Aorta (tissue), 5 donors: Measurements from ENCODE around the gene GON7. TPM values are rescaled to one million over a fixed set of nuclear protein-coding genes. Genes with fewer than 3 reads are reported as not detected.
"Not testable (repeated sequence)": the region's sequence is repeated elsewhere in the genome, so short reads cannot be mapped to it uniquely, and the experiment has no call there.

ENCODE experiments used
- ATAC-seq: fragments of 200-7000 bp; cut with Tn5 transposase; one replicate; pipeline ENCODE4 v1.9.1; 2022; ENCODE audit warnings: moderate library complexity; ENCODE audit not compliant: low FRiP score
- DNase-seq, 2 donors: peaks; one replicate each; pipeline ENCODE4 v3.0.0-alpha.2; 2020
- H3K27ac ChIP-seq, 2 donors: one replicate each; pipeline ENCODE4 v1.5.1; 2013; ENCODE audit warnings: low read length in 2 of 2, mild to moderate bottlenecking in 2 of 2, moderate library complexity in 2 of 2, control low read depth in 1 of 2, inconsistent platforms in 1 of 2, low read depth in 1 of 2
- H3K27me3 ChIP-seq, 2 donors: one replicate each; pipeline ENCODE4 v1.6.1; 2013; ENCODE audit warnings: control low read depth in 1 of 2, low read length in 1 of 2, mild to moderate bottlenecking in 1 of 2, moderate library complexity in 1 of 2; ENCODE audit not compliant: insufficient read depth in 2 of 2, control insufficient read depth in 1 of 2
- H3K36me3 ChIP-seq, 2 donors: one replicate each; pipeline ENCODE4 v1.6.1; 2013; ENCODE audit warnings: control low read depth in 1 of 2, low read length in 1 of 2, mild to moderate bottlenecking in 1 of 2; ENCODE audit not compliant: insufficient read depth in 2 of 2, control insufficient read depth in 1 of 2
- H3K4me1 ChIP-seq, 2 donors: one replicate each; pipeline ENCODE4 v1.6.1; 2013; ENCODE audit warnings: low read length in 2 of 2, control low read depth in 1 of 2, mild to moderate bottlenecking in 1 of 2, moderate library complexity in 1 of 2; ENCODE audit not compliant: insufficient read depth in 2 of 2, control insufficient read depth in 1 of 2
- H3K4me3 ChIP-seq, 2 donors: one replicate each; pipeline ENCODE4 v1.5.1; 2013; ENCODE audit warnings: low read length in 2 of 2, control low read depth in 1 of 2, mild to moderate bottlenecking in 1 of 2
- H3K9me3 ChIP-seq: one replicate; pipeline ENCODE4 v1.6.1; 2013; ENCODE audit warnings: mild to moderate bottlenecking, low read length; ENCODE audit not compliant: control insufficient read depth
- WGBS, 2 donors: extraction: QIAGEN DNeasy Blood & Tissue Kit; methylation state at CpG; one replicate each; pipeline ENCODE4 v1.1.7; 2013; 5-methylcytosine and 5-hydroxymethylcytosine counted together
- intact Hi-C, 2 donors: fragments of 100-400 bp; cut with DNase I; formaldehyde crosslinking; loops; one replicate each; pipeline versions ENCODE4 v1.14.2 to v1.15.0; 2022
- long read RNA-seq, 2 donors: library from polyadenylated mRNA; unstranded; transcript quantifications; one replicate each; pipeline ENCODE4 v2.0.0, GENCODE V29; 2020 to 2021
- polyA plus RNA-seq, 2 donors: library from polyadenylated mRNA; stranded (reverse); fragments of 200-250 nt; gene quantifications; one replicate each; pipeline ENCODE4 v1.2.3, GENCODE V29; 2013
- total RNA-seq, 2 donors: library from RNA; stranded (reverse); fragmentation: NEBNext Ultra II Directional; extraction: Animal tissue kit (Norgen Biotek cat#: 25700); gene quantifications; one replicate each; pipeline ENCODE4 v1.2.1, GENCODE V29; 2021
- donor health status: healthy with polysubstance abuse.
- donor health status: Bipolar disorder and iron deficiency.
- donor health status: DM: no; HTN: no; CAD: no.
- donor health status: DM: no; HTN: no; CAD: no.
- donor health status: DM: yes; HTN: yes; CAD: no.

Gene GON7
- 1 to 10 TPM; 4.9 to 7.4 TPM for total RNA-seq
- 10 to 100 TPM; 12.5 to 17.3 TPM for polyA plus RNA-seq
- long read RNA-seq, donor 1, transcript GON7-201 (2 exons, 1,154 nt), result major isoform, 10 of 10 reads
- long read RNA-seq, donor 1, partial matches to known transcripts, result 0 of 10 reads
- long read RNA-seq, donor 1, other reads (novel, unspliced or antisense), result 0 of 10 reads
- long read RNA-seq, donor 2, partial matches to known transcripts, result 1 of 3 reads
- long read RNA-seq, donor 2, other reads (novel, unspliced or antisense), result 0 of 3 reads

DNA sequence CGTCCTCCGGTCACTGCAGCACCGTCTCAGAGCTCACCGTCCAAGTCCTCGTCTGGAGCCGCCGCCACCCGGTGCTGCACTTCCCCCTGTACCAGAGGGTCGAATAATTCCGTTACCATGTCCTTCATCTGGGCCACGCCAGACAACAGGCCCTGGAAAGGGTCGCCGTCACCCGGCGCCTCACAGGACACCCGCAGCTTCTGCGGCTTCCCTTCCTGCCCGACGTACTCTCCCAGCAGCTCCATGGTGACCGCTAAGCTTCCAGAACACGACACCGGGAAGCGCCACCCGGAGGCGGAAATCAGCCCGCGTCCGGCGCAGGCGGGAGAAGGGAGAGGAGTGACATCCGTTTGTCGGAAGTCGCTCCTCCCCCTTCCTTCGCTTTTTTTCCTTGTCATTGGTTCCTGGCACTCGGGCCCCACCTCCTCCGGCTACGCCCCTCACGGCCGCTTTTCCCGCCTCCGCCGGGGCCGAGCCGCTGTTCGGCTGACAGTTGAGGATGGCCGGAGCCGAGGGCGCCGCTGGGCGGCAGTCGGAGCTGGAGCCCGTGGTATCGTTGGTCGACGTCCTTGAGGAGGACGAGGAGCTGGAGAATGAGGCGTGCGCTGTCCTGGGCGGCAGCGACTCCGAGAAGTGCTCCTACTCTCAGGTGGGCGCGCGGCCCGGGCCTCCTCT is at the start of gene GON7, which contains the start of gene UBR7:
Gene GON7 (minus strand): TSS at position 273 of the 675 bp plus-strand sequence. CDS start 28 bp downstream, at position 245.
Gene UBR7 (plus strand): TSS at position 464 of the 675 bp plus-strand sequence. CDS start 36 bp downstream, at position 500.
- intact Hi-C loops, result loop anchor here (2.0 to 5.0 kb wide), 3 partner anchors 22 to 410 kb away; partner anchors contain the start of genes BTBD7 (in 1 of the 2), LYSET (in 1 of the 2) and MOAP1 (in 1 of the 2)
- ATAC-seq, result peak; percentile 98

GRCh38 chr14:93249128-93249831 is 42.4 kb upstream of the GON7 start:
- Histone ChIP-seq H3K36me3 (peaks cover 10 to 15% of the 10 kb centered on the region in 2 donors), H3K27me3 (no peaks in the 10 kb centered on the region), H3K4me3 (no peak overlapping the region), H3K9me3 (no peaks in the 10 kb centered on the region), H3K27ac (no peak overlapping the region), H3K4me1 (no peaks in the 10 kb centered on the region)
- DNase-seq, result no peak
- WGBS, 2 donors, result 92 to 95% methylated on average over 7 of the region's 7 CpGs
- intact Hi-C loops, result no loop called here
- no peak for ATAC-seq

More for the DNA sequence above, at the start of gene GON7, which contains the start of gene UBR7:
- H3K9me3 ChIP-seq, result no peaks in the 10 kb centered on the region
- peak; percentile 96 to 97 for DNase-seq
- H3K4me1 ChIP-seq, result no peaks in the 10 kb centered on the region
- peak within 1 kb of the TSS in 1 of 2 donors; percentile 37 for H3K27ac ChIP-seq
- H3K36me3 ChIP-seq, result peaks cover 0 to 3% of the 10 kb centered on the region in 2 donors
- H3K27me3 ChIP-seq, result no peaks in the 10 kb centered on the region
- 0% methylated on average over 60 to 65 of the region's 65 CpGs for WGBS, 2 donors
- H3K4me3 ChIP-seq, result peak within 1 kb of the TSS; percentile 75 to 89

DNA sequence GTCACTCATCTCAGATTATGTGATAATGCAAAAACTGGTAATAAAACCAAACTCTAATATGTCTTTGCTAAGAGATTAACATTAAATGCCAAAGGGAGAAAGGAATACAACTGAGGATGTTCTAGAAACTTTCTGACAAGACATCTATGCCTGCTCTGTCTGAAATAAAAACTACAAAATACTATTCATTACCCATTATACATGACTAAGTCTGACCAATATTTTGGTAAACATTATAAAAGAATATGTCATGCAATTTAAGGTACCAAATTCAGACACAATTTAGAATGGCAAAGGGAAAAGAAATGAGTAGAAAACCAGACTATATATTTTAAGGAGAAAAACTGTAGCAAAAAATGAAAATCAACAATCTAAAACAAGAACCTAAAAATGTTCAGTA is 39.7 kb upstream of the GON7 start:
- Histone ChIP-seq H3K27me3 (no peaks in the 10 kb centered on the region), H3K36me3 (peaks cover 12 to 13% of the 10 kb centered on the region in 2 donors), H3K9me3 (no peaks in the 10 kb centered on the region), H3K4me1 (no peaks in the 10 kb centered on the region), H3K4me3 (no peak overlapping the region), H3K27ac (no peak overlapping the region)
- ATAC-seq, result no peak
- DNase-seq, result no peak
- intact Hi-C loops, result no loop called here

- Histone ChIP-seq H3K36me3 (peaks cover 11 to 12% of the 10 kb centered on the region in 2 donors), H3K27ac (no peak overlapping the region), H3K9me3 (no peaks in the 10 kb centered on the region), H3K4me3 (no peak overlapping the region), H3K4me1 (no peaks in the 10 kb centered on the region), H3K27me3 (no peaks in the 10 kb centered on the region)
- DNase-seq (no peak), ATAC-seq (no peak)
- 87 to 88% methylated on average over 10 of the region's 10 CpGs for WGBS, 2 donors
- intact Hi-C loops, result no loop called here
These were observed 39.0 kb upstream of the GON7 start for GRCh38 chr14:93245764-93246420.

DNA sequence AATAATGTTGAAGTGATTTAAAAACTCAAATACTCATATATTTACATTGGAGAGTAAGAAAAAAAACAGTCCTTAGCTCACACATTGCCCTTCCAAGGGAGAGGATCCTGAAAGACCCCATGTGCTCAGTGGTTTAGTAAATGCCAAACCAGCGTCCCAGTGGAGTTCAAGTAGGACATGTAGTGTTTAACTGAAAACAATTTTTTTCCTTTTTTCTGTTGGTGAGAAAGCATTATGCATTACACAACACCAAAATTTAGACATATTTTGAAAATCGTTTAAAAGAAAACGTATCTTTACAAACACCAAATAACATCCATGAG is 33.8 kb upstream of the GON7 start:
- Histone ChIP-seq H3K4me1 (no peaks in the 10 kb centered on the region), H3K4me3 (no peak overlapping the region), H3K9me3 (no peaks in the 10 kb centered on the region), H3K27ac (no peak overlapping the region), H3K36me3 (peaks cover 4 to 6% of the 10 kb centered on the region in 2 donors), H3K27me3 (no peaks in the 10 kb centered on the region)
- no peak for DNase-seq
- intact Hi-C loops, result no loop called here
- no peak for ATAC-seq
- WGBS, 2 donors, result 90 to 92% methylated on average over 3 of the region's 3 CpGs

- Histone ChIP-seq H3K27ac (no peak overlapping the region), H3K4me3 (no peak overlapping the region), H3K36me3 (peaks cover 0 to 5% of the 10 kb centered on the region in 2 donors), H3K9me3 (no peaks in the 10 kb centered on the region), H3K27me3 (no peaks in the 10 kb centered on the region), H3K4me1 (no peaks in the 10 kb centered on the region)
- DNase-seq (no peak), ATAC-seq (no peak)
- intact Hi-C loops, result no loop called here
- 93 to 94% methylated on average over 25 of the region's 25 CpGs for WGBS, 2 donors
These were observed 33.2 kb upstream of the GON7 start for GRCh38 chr14:93239869-93240677.

DNA sequence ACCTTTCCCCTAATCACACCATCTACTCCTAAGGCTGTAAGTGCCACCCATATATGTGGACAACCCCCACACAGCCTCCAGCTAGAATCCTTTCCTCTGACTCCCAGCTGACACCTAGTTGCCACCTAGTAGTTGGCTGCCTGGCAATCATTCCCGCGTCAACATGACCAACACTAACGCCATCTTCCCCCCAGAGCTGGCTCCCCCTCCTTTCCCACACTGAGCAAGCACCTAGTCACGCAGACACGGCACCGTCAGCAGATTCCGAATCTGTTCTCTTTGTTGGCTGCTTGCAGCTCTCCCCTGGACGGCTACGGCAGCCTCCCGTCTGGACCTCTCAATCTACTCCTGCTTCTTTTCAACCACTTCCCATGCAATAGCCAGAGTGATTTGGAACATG is 27.9 kb upstream of the GON7 start:
- no peaks in the 10 kb centered on the region for H3K36me3 ChIP-seq
- intact Hi-C loops, result no loop called here
- H3K27me3 ChIP-seq, result no peaks in the 10 kb centered on the region
- WGBS, 2 donors, result 28 to 29% methylated on average over 10 of the region's 10 CpGs
- no peaks in the 10 kb centered on the region for H3K9me3 ChIP-seq
- no peak overlapping the region for H3K27ac ChIP-seq
- DNase-seq (peak in 1 of 2 donors; percentile 50), ATAC-seq (no peak)
- no peaks in the 10 kb centered on the region for H3K4me1 ChIP-seq
- H3K4me3 ChIP-seq, result no peak overlapping the region

DNA sequence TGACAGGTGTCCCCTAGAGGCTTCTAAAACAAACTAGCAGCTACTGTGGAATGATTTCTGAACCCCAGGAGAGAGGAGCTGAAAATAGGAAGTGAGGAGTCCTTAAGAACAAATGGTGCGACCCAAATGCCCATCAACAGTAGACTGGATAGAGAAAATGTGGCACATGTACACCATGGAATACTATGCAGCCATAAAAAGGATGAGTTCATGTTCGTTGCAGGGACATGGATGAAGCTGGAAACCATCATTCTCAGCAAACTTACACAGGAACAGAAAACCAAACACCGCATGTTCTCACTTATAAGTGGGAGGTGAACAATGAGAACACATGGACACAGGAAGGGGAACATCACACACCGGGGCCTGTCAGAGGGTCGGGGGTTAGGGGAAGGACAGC is 26.2 kb upstream of the GON7 start:
- H3K27me3 ChIP-seq, H3K4me1 ChIP-seq, H3K9me3 ChIP-seq, ATAC-seq, intact Hi-C loops, H3K27ac ChIP-seq, H3K4me3 ChIP-seq, DNase-seq, H3K36me3 ChIP-seq: not testable (repeated sequence)
- WGBS, 2 donors, result 92 to 95% methylated on average over 5 of the region's 5 CpGs
